Endothelial cell of umbilical vein (primary cell): Measurements from ENCODE around the gene DMRTC2. TPM values are rescaled to one million over a fixed set of nuclear protein-coding genes. Genes with fewer than 3 reads are reported as not detected.

Experiments
- BruUV-seq: library from RNA; stranded (reverse); fragments of 400-500 nt; replicated peaks from 2 replicates; lab custom pipeline; 2021; lab: Mats Ljungman, UMichigan
- CTCF ChIA-PET: fragments of 300-600, 350-600 bp; sonication (Branson Sonifier 250); formaldehyde crosslinking; loops from one replicate; lab custom pipeline; 2021; ENCODE audit warnings: antibody characterized with exemption, inconsistent platforms; lab: Charles Lee
- POLR2A ChIA-PET: fragments of 300-600, 350-600 bp; sonication (Branson Sonifier 250); formaldehyde crosslinking; loops from one replicate; lab custom pipeline; 2021; ENCODE audit warnings: antibody characterized with exemption, inconsistent platforms; lab: Charles Lee
- DNase-seq: peaks from one replicate; pipeline ENCODE4 v3.0.0-alpha.2; 2011; ENCODE audit warnings: low read depth, low spot score
- FAIRE-seq: peaks from 2 replicates; lab custom pipeline; 2011; peaks lifted over from hg19 to GRCh38; lab: Jason Lieb, UNC
- H2AFZ ChIP-seq: 2 replicates; pipeline ENCODE4 v1.6.0; 2012; ENCODE audit warnings: low read depth, low read length, control low read depth, inconsistent platforms
- H3K27ac ChIP-seq: 2 replicates; pipeline ENCODE4 v1.5.1; 2011; ENCODE audit warnings: low read depth, mild to moderate bottlenecking, control low read depth, low read length, moderate library complexity; ENCODE audit not compliant: insufficient read depth
- H3K27me3 ChIP-seq, 2 experiments: 2 replicates each; pipeline versions ENCODE4 v1.6.0 to v1.6.1; 2011; ENCODE audit warnings: low read length in 2 of 2, mixed read lengths in 1 of 2; ENCODE audit not compliant: control insufficient read depth in 2 of 2, insufficient read depth in 2 of 2
- H3K36me3 ChIP-seq, 2 experiments: 2 replicates in 1 of 2; 3 replicates in 1 of 2; pipeline ENCODE4 v1.5.1; 2011; ENCODE audit warnings: low read length in 2 of 2, mild to moderate bottlenecking in 1 of 2, moderate library complexity in 1 of 2; ENCODE audit not compliant: control insufficient read depth in 2 of 2, insufficient read depth in 2 of 2; ENCODE audit errors: extremely low read depth in 1 of 2
- H3K4me1 ChIP-seq: 3 replicates; pipeline ENCODE4 v1.5.1; 2011; ENCODE audit warnings: mild to moderate bottlenecking, low read length; ENCODE audit not compliant: control insufficient read depth, insufficient read depth; ENCODE audit errors: extremely low read depth
- H3K4me2 ChIP-seq: 2 replicates; pipeline ENCODE4 v1.6.1; 2011; ENCODE audit warnings: low read length, control low read depth, mixed read lengths; ENCODE audit not compliant: insufficient read depth
- H3K4me3 ChIP-seq, 3 experiments: fragments of 200-600 bp in 1 of 3; sonication (generic), shearing (Covaris generic) in 1 of 3; replicated peaks in 1 of 3; 2 replicates each; pipeline ENCODE4 v1.5.1; 2011 to 2016; ENCODE audit warnings: control low read depth in 3 of 3, low read length in 3 of 3, mild to moderate bottlenecking in 2 of 3, inconsistent platforms in 1 of 3, low read depth in 1 of 3, moderate library complexity in 1 of 3; ENCODE audit not compliant: insufficient read depth in 1 of 3
- H3K79me2 ChIP-seq: 2 replicates; pipeline ENCODE4 v1.6.0; 2012; ENCODE audit warnings: low read length, inconsistent platforms; ENCODE audit not compliant: control insufficient read depth, insufficient read depth
- H3K9ac ChIP-seq: replicated peaks from 2 replicates; pipeline ENCODE3; 2011; ENCODE audit warnings: low read length, control low read depth; ENCODE audit not compliant: insufficient read depth; ENCODE audit errors: extremely low read depth
- H3K9me1 ChIP-seq: replicated peaks from 3 replicates; pipeline ENCODE4 v1.6.0; 2011; ENCODE audit warnings: mild to moderate bottlenecking, low read length; ENCODE audit not compliant: control insufficient read depth, insufficient read depth; ENCODE audit errors: extremely low read depth
- H3K9me3 ChIP-seq: replicated peaks from 2 replicates; pipeline ENCODE4 v1.5.1; 2012; ENCODE audit warnings: low read length, inconsistent platforms; ENCODE audit not compliant: control insufficient read depth, insufficient read depth
- H4K20me1 ChIP-seq: replicated peaks from 2 replicates; pipeline ENCODE3; 2011; ENCODE audit warnings: mild to moderate bottlenecking, low read length; ENCODE audit not compliant: control insufficient read depth, insufficient read depth; ENCODE audit errors: extremely low read depth
- CTCF ChIP-seq, 2 donors: IDR thresholded peaks; 1 replicate in 1 of 2; 2 replicates in 1 of 2; pipeline ENCODE4 v1.5.1; 2011; ENCODE audit warnings: low read length in 2 of 2, mild to moderate bottlenecking in 2 of 2, moderate library complexity in 2 of 2, control low read depth in 1 of 2, inconsistent platforms in 1 of 2, low read depth in 1 of 2; ENCODE audit not compliant: insufficient read depth in 1 of 2; ENCODE audit errors: extremely low read depth in 1 of 2
- EZH2 ChIP-seq: IDR thresholded peaks from 2 replicates; pipeline ENCODE4 v1.6.1; 2012; ENCODE audit warnings: borderline replicate concordance, low read depth, mild to moderate bottlenecking, moderate library complexity, low read length, inconsistent platforms; ENCODE audit not compliant: severe bottlenecking
- FOS ChIP-seq: IDR thresholded peaks from 2 replicates; pipeline ENCODE4 v1.6.1; 2011; ENCODE audit warnings: mild to moderate bottlenecking, low read length, moderate library complexity, borderline replicate concordance; ENCODE audit not compliant: insufficient read depth
- GATA2 ChIP-seq: IDR thresholded peaks from 2 replicates; pipeline ENCODE4 v1.7.0; 2011; ENCODE audit warnings: low read depth, mild to moderate bottlenecking, moderate library complexity, mixed read lengths, low read length; ENCODE audit not compliant: insufficient read length, insufficient read depth
- JUN ChIP-seq: IDR thresholded peaks from 2 replicates; pipeline ENCODE4 v1.6.1; 2011; ENCODE audit warnings: borderline replicate concordance, low read depth; ENCODE audit not compliant: insufficient read length, insufficient read depth
- MAX ChIP-seq: IDR thresholded peaks from 2 replicates; pipeline ENCODE4 v1.6.1; 2011; ENCODE audit not compliant: insufficient read depth, insufficient read length
- MYC ChIP-seq: IDR thresholded peaks from one replicate; pipeline ENCODE4 v1.6.1; 2011; ENCODE audit warnings: mild to moderate bottlenecking, low read depth, low read length
- POLR2A ChIP-seq: IDR thresholded peaks from 2 replicates; pipeline ENCODE4 v1.6.1; 2012; ENCODE audit warnings: low read depth, mild to moderate bottlenecking, control low read depth, low read length
- POLR2AphosphoS5 ChIP-seq: IDR thresholded peaks from 2 replicates; pipeline ENCODE4 v1.6.1; 2012; ENCODE audit warnings: low read depth, mild to moderate bottlenecking, control low read depth, low read length, moderate library complexity; ENCODE audit not compliant: insufficient read depth
- dilution Hi-C: fragments of 300-500 bp; cut with MboI; formaldehyde crosslinking; loops from one replicate; pipeline ENCODE4 v1.15.0; 2019; ENCODE audit warnings: low sequenced_read_pairs; ENCODE audit not compliant: extremely low pct_ligation_motif_present
- intact Hi-C: fragments of 100-400 bp; cut with micrococcal nuclease; formaldehyde crosslinking; loops from one replicate; pipeline ENCODE4 v1.10.0; 2022
- polyA plus RNA-seq, 4 experiments: library from polyadenylated mRNA; depleted of rRNA in 3 of 4; stranded (reverse) in 3 of 4; unstranded in 1 of 4; fragments of >200 nt; gene quantifications; 2 replicates each; pipeline versions ENCODE4 v1.2.1 to v1.2.3, GENCODE V29; 2011 to 2012; ENCODE audit warnings: missing spikeins in 1 of 4
- total RNA-seq: library from RNA; stranded (reverse); gene quantifications from 2 replicates; pipeline ENCODE4 v1.2.3, GENCODE V29; 2021

The DMRTC2 gene
- total and polyA plus RNA-seq, 2 donors (not counting 3 experiments of a cell fraction or from before 2014, with no cell fraction given), result not detected

GRCh38 chr19:41887711-41888382 is 43.0 kb downstream of the DMRTC2 start:
- Histone ChIP-seq H4K20me1 (no peaks in the 10 kb centered on the region), H3K27me3 (no peaks in the 10 kb centered on the region), H3K4me2 (no peak overlapping the region), H3K79me2 (peaks cover 24% of the 10 kb centered on the region), H3K27ac (no peak overlapping the region), H3K9me1 (no peaks in the 10 kb centered on the region), H3K36me3 (peaks cover 4 to 13% of the 10 kb centered on the region in 2 experiments), H3K9ac (no peak overlapping the region), H3K4me3 (no peak overlapping the region), H2AFZ (no peak overlapping the region), H3K4me1 (peaks cover 16% of the 10 kb centered on the region), H3K9me3 (no peaks in the 10 kb centered on the region)
- DNase-seq (no peak), FAIRE-seq (no peak)
- intact Hi-C loops (no loop called here), dilution Hi-C loops (no loop called here)
- TF ChIP-seq FOS (no peak), CTCF (IDR thresholded peaks at IDR 0.05; ENCODE audit: extremely low read depth in 1 of 2, insufficient read depth in 1 of 2, low read depth in 1 of 2, low read length in 2 of 2) (no peak), MYC (no peak), POLR2A (no peak), POLR2AphosphoS5 (no peak)
- POLR2A ChIA-PET, result no interaction called here
- no TSS peak for BruUV-seq
- CTCF ChIA-PET, result no interaction called here

GRCh38 chr19:41888926-41889325 is 44.1 kb downstream of the DMRTC2 start:
- Histone ChIP-seq H3K36me3 (peaks cover 4 to 15% of the 10 kb centered on the region in 2 experiments), H3K27me3 (no peaks in the 10 kb centered on the region), H3K79me2 (peaks cover 24% of the 10 kb centered on the region), H4K20me1 (no peaks in the 10 kb centered on the region), H3K4me1 (peaks cover 16% of the 10 kb centered on the region), H3K27ac (no peak overlapping the region), H3K4me3 (no peak overlapping the region), H3K9me1 (no peaks in the 10 kb centered on the region), H3K4me2 (no peak overlapping the region), H3K9ac (no peak overlapping the region), H3K9me3 (no peaks in the 10 kb centered on the region), H2AFZ (no peak overlapping the region)
- CTCF ChIA-PET, result interaction anchor here (1.1 to 1.6 kb wide), 2 partner anchors 10 to 16 kb away, joined by 3 to 5 read pairs; no protein-coding TSS in a partner anchor
- dilution Hi-C loops (no loop called here), intact Hi-C loops (no loop called here)
- BruUV-seq, result no TSS peak
- no peak for TF ChIP-seq FOS
- TF ChIP-seq EZH2, result no peak
- TF ChIP-seq CTCF (IDR thresholded peaks at IDR 0.05; ENCODE audit: extremely low read depth in 1 of 2, insufficient read depth in 1 of 2, low read depth in 1 of 2, low read length in 2 of 2), result no peak
- TF ChIP-seq POLR2AphosphoS5, result no peak
- no peak for TF ChIP-seq POLR2A
- no peak for TF ChIP-seq GATA2
- TF ChIP-seq MYC, result no peak
- no peak for TF ChIP-seq MAX
- no peak for TF ChIP-seq JUN
- FAIRE-seq (no peak), DNase-seq (no peak)
- POLR2A ChIA-PET, result no interaction called here
